Measurements from ENCODE around the gene TNFRSF6B. TPM values are rescaled to one million over a fixed set of nuclear protein-coding genes. Genes with fewer than 3 reads are reported as not detected.

Gene TNFRSF6B
- total and polyA plus RNA-seq, 3 experiments from 2014 or later = 0.22 TPM; not detected in 2

- peaks cover 11% of the 10 kb centered on the region for H3K36me3 ChIP-seq (ENCODE audit: insufficient read depth, low read length)
- Mint-ChIP-seq H3K4me1 (peaks cover 1 to 14% (median 4%) of the 10 kb centered on the region in 3 donors), H3K36me3 (peaks cover 0 to 17% (median 0%) of the 10 kb centered on the region in 3 donors), H3K27me3 (peaks cover 0 to 2% of the 10 kb centered on the region in 2 donors), H3K4me3 (peak overlapping the region in 6 of 7 donors; percentile 41 to 87 (median 62)), H3K9me3 (no peaks in the 10 kb centered on the region), H3K27ac (peak overlapping the region in 2 of 8 donors; percentile 33 to 89)
- ChIA-PET POLR2A (interaction anchor here (0.6 to 1.7 kb wide), 5 partner anchors 9 to 41 kb away, joined by 4 to 16 read pairs (median 5); partner anchors contain the start of genes ARFRP1 and ZGPAT), CTCF (interaction anchor here (0.8 to 2.4 kb wide), 5 partner anchors 10 to 46 kb away, joined by 3 to 21 read pairs (median 6); partner anchors contain the start of genes ARFRP1 and ZGPAT)
- H3K4me1 ChIP-seq (ENCODE audit: insufficient read depth, low read length) = peaks cover 19% of the 10 kb centered on the region
- no peak overlapping the region for H3K4me3 ChIP-seq (ENCODE audit: low read length)
- DNase-seq = no peak
- H3K27ac ChIP-seq (ENCODE audit: low read depth, low read length) = peak overlapping the region; percentile 38
- H3K9me3 ChIP-seq (ENCODE audit: low read length) = no peaks in the 10 kb centered on the region
- no peaks in the 10 kb centered on the region for H3K27me3 ChIP-seq (ENCODE audit: insufficient read depth, low read length, poor library complexity, severe bottlenecking)
These were observed 44.9 kb downstream of the TNFRSF6B start for GRCh38 chr20:63741354-63741675.

GRCh38 chr20:63741676-63742380 is 45.4 kb downstream of the TNFRSF6B start:
- Histone ChIP-seq H3K4me1 (ENCODE audit: insufficient read depth, low read length) (peaks cover 18% of the 10 kb centered on the region), H3K9me3 (ENCODE audit: low read length) (no peaks in the 10 kb centered on the region), H3K27me3 (ENCODE audit: insufficient read depth, low read length, poor library complexity, severe bottlenecking) (no peaks in the 10 kb centered on the region), H3K36me3 (ENCODE audit: insufficient read depth, low read length) (peaks cover 11% of the 10 kb centered on the region), H3K27ac (ENCODE audit: low read depth, low read length) (no peak overlapping the region), H3K4me3 (ENCODE audit: low read length) (no peak overlapping the region)
- Mint-ChIP-seq H3K27me3 (no peaks in the 10 kb centered on the region), H3K27ac (peak overlapping the region in 2 of 8 donors; percentile 33 to 89), H3K4me3 (peak overlapping the region in 5 of 7 donors; percentile 41 to 71 (median 56)), H3K36me3 (peaks cover 0 to 13% (median 0%) of the 10 kb centered on the region in 3 donors), H3K4me1 (peaks cover 0 to 9% (median 0%) of the 10 kb centered on the region in 3 donors), H3K9me3 (no peaks in the 10 kb centered on the region)
- POLR2A ChIA-PET = interaction anchor here (0.6 to 1.7 kb wide), 6 partner anchors 9 to 40 kb away, joined by 4 to 16 read pairs (median 5); partner anchors contain the start of genes ARFRP1 and ZGPAT
- CTCF ChIA-PET = interaction anchor here (1.3 to 2.4 kb wide), 4 partner anchors 9 to 41 kb away, joined by 3 to 21 read pairs (median 7); partner anchors contain the start of genes ARFRP1 and ZGPAT
- DNase-seq = no peak

DNA sequence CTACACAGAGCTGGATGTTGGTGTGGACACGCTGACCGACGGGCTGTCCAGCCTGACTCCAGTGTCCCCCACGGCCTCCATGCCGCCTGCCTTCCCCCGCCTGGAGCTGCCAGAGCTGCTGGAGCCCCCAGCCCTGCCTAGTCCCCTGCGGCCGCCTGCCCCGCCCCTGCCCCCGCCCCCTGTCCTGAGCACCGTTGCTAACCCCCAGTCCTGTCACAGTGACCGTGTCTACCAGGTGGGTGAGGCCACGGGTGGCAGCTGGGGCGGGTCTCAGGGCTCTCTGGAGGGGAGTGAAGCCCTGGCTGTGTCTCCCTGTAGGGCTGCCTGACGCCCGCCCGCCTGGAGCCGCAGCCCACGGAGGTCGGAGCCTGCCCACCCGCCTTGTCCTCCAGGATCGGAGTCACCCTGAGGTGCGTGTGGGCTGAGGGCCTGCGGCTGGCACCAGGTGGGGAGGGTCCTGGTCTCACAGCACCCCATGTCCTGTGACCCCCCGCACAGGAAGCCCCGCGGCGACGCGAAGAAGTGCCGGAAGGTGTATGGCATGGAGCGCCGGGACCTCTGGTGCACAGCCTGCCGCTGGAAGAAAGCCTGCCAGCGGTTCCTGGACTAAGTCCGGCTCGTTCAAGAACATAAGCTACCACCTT is 46.1 kb downstream of the TNFRSF6B start:
- Mint-ChIP-seq H3K4me1 (peaks cover 0 to 8% (median 0%) of the 10 kb centered on the region in 3 donors), H3K9me3 (no peaks in the 10 kb centered on the region)

GRCh38 chr20:63743210-63743970 is 46.9 kb downstream of the TNFRSF6B start:
- ChIA-PET CTCF (interaction anchor here (1.2 to 1.4 kb wide), 2 partner anchors 8 to 36 kb away, joined by 3 read pairs; partner anchors contain the start of genes ARFRP1 and ZGPAT), POLR2A (interaction anchor here (0.6 to 1.3 kb wide), 2 partner anchors 15 to 36 kb away, joined by 3 to 5 read pairs; partner anchors contain the start of genes ARFRP1 and ZGPAT)
- peaks cover 0 to 7% (median 0%) of the 10 kb centered on the region in 3 donors for H3K4me1 Mint-ChIP-seq
- DNase-seq = no peak
- peaks cover 11% of the 10 kb centered on the region for H3K36me3 ChIP-seq (ENCODE audit: insufficient read depth, low read length)
- no peak overlapping the region for H3K27ac ChIP-seq (ENCODE audit: low read depth, low read length)
- peak overlapping the region in 2 of 7 donors; percentile 33 to 74 for H3K4me3 Mint-ChIP-seq
- H3K9me3 Mint-ChIP-seq = no peaks in the 10 kb centered on the region
- H3K36me3 Mint-ChIP-seq = peaks cover 0 to 11% (median 0%) of the 10 kb centered on the region in 3 donors
- no peaks in the 10 kb centered on the region for H3K27me3 ChIP-seq (ENCODE audit: insufficient read depth, low read length, poor library complexity, severe bottlenecking)
- H3K27ac Mint-ChIP-seq = peak overlapping the region in 4 of 8 donors; percentile 35 to 76 (median 63)
- H3K9me3 ChIP-seq (ENCODE audit: low read length) = no peaks in the 10 kb centered on the region
- H3K27me3 Mint-ChIP-seq = no peaks in the 10 kb centered on the region
- H3K4me1 ChIP-seq (ENCODE audit: insufficient read depth, low read length) = peaks cover 14% of the 10 kb centered on the region
- no peak overlapping the region for H3K4me3 ChIP-seq (ENCODE audit: low read length)

More for the DNA sequence above, 46.1 kb downstream of the TNFRSF6B start:
- no peak overlapping the region for H3K27ac ChIP-seq (ENCODE audit: low read depth, low read length)
- Mint-ChIP-seq H3K27me3 (no peaks in the 10 kb centered on the region), H3K36me3 (peaks cover 0 to 11% (median 0%) of the 10 kb centered on the region in 3 donors), H3K4me3 (no peak overlapping the region), H3K27ac (no peak overlapping the region)
- no peak for DNase-seq
- no peaks in the 10 kb centered on the region for H3K9me3 ChIP-seq (ENCODE audit: low read length)
- no peaks in the 10 kb centered on the region for H3K27me3 ChIP-seq (ENCODE audit: insufficient read depth, low read length, poor library complexity, severe bottlenecking)
- ChIA-PET CTCF (interaction anchor here (1.3 to 2.4 kb wide), 2 partner anchors 36 to 41 kb away, joined by 4 to 21 read pairs; partner anchors contain the start of genes ARFRP1 and ZGPAT), POLR2A (interaction anchor here (1.3 kb wide), 1 partner anchor 35 kb away, joined by 5 read pairs; the partner anchor contains the start of genes ARFRP1 and ZGPAT)
- H3K4me1 ChIP-seq (ENCODE audit: insufficient read depth, low read length) = peaks cover 18% of the 10 kb centered on the region
- H3K4me3 ChIP-seq (ENCODE audit: low read length) = no peak overlapping the region
- peaks cover 11% of the 10 kb centered on the region for H3K36me3 ChIP-seq (ENCODE audit: insufficient read depth, low read length)

GRCh38 chr20:63744158-63744557 is 47.7 kb downstream of the TNFRSF6B start:
- H3K4me1 ChIP-seq (ENCODE audit: insufficient read depth, low read length) = peaks cover 9% of the 10 kb centered on the region
- H3K36me3 Mint-ChIP-seq = peaks cover 0 to 11% (median 0%) of the 10 kb centered on the region in 3 donors
- H3K36me3 ChIP-seq (ENCODE audit: insufficient read depth, low read length) = peaks cover 11% of the 10 kb centered on the region
- no peaks in the 10 kb centered on the region for H3K27me3 Mint-ChIP-seq
- H3K27me3 ChIP-seq (ENCODE audit: insufficient read depth, low read length, poor library complexity, severe bottlenecking) = no peaks in the 10 kb centered on the region
- peaks cover 0 to 9% (median 5%) of the 10 kb centered on the region in 3 donors for H3K4me1 Mint-ChIP-seq
- CTCF ChIA-PET = interaction anchor here (1.2 to 1.4 kb wide), 2 partner anchors 8 to 36 kb away, joined by 3 read pairs; partner anchors contain the start of genes ARFRP1 and ZGPAT
- POLR2A ChIA-PET = no interaction called here
- no peak overlapping the region for H3K27ac ChIP-seq (ENCODE audit: low read depth, low read length)
- H3K4me3 Mint-ChIP-seq = no peak overlapping the region
- peak overlapping the region in 1 of 8 donors; percentile 26 for H3K27ac Mint-ChIP-seq
- no peak for DNase-seq
- H3K4me3 ChIP-seq (ENCODE audit: low read length) = no peak overlapping the region
- no peaks in the 10 kb centered on the region for H3K9me3 Mint-ChIP-seq
- H3K9me3 ChIP-seq (ENCODE audit: low read length) = no peaks in the 10 kb centered on the region

- no peaks in the 10 kb centered on the region for H3K27me3 Mint-ChIP-seq
- Histone ChIP-seq H3K27ac (ENCODE audit: low read depth, low read length) (no peak overlapping the region), H3K4me1 (ENCODE audit: insufficient read depth, low read length) (peaks cover 12% of the 10 kb centered on the region), H3K4me3 (ENCODE audit: low read length) (no peak overlapping the region), H3K9me3 (ENCODE audit: low read length) (no peaks in the 10 kb centered on the region), H3K27me3 (ENCODE audit: insufficient read depth, low read length, poor library complexity, severe bottlenecking) (no peaks in the 10 kb centered on the region), H3K36me3 (ENCODE audit: insufficient read depth, low read length) (peaks cover 11% of the 10 kb centered on the region)
- no peaks in the 10 kb centered on the region for H3K9me3 Mint-ChIP-seq
- DNase-seq = no peak
- CTCF ChIA-PET = interaction anchor here (0.7 to 1.4 kb wide), 3 partner anchors 9 to 207 kb away, joined by 3 to 4 read pairs (median 3); partner anchors contain the start of genes ARFRP1 and ZGPAT
- H3K4me1 Mint-ChIP-seq = peaks cover 0 to 13% (median 8%) of the 10 kb centered on the region in 3 donors
- H3K4me3 Mint-ChIP-seq = no peak overlapping the region
- no peak overlapping the region for H3K27ac Mint-ChIP-seq
- peaks cover 0 to 11% (median 0%) of the 10 kb centered on the region in 3 donors for H3K36me3 Mint-ChIP-seq
- POLR2A ChIA-PET = interaction anchor here (1.0 to 1.8 kb wide), 2 partner anchors 9 to 192 kb away, joined by 3 to 6 read pairs; partner anchors contain the start of gene LIME1
These were observed 48.3 kb downstream of the TNFRSF6B start for GRCh38 chr20:63744574-63745423.

Measured in CD8-positive, alpha-beta memory T cell (primary cell).